CD14-positive monocyte (primary cell): ENCODE results near the gene BCO1. TPM values are rescaled to one million over a fixed set of nuclear protein-coding genes. Genes with fewer than 3 reads are reported as not detected.

Experiments
- DNase-seq, 3 donors: peaks; one replicate each; pipeline ENCODE4 v3.0.0-alpha.2; 2011 to 2022
- H2AFZ ChIP-seq: 2 replicates; pipeline ENCODE4 v1.6.0; 2012; ENCODE audit warnings: mild to moderate bottlenecking, low read depth, low read length, inconsistent platforms; ENCODE audit not compliant: insufficient read depth, poor library complexity, severe bottlenecking
- H3K27ac ChIP-seq, 2 donors: 1 replicate in 1 of 2; 2 replicates in 1 of 2; pipeline ENCODE4 v1.5.1; 2012 to 2013; ENCODE audit warnings: low read length in 2 of 2, control low read depth in 1 of 2, inconsistent platforms in 1 of 2, low read depth in 1 of 2, mild to moderate bottlenecking in 1 of 2
- H3K27me3 ChIP-seq, 2 donors: one replicate each; pipeline versions ENCODE4 v1.6.0 to v1.6.1; 2011 to 2013; ENCODE audit warnings: low read length in 2 of 2; ENCODE audit not compliant: control insufficient read depth in 2 of 2, insufficient read depth in 2 of 2
- H3K36me3 ChIP-seq, 2 donors: replicated peaks in 1 of 2; 1 replicate in 1 of 2; 2 replicates in 1 of 2; pipeline versions ENCODE4 v1.5.1 to v1.6.1; 2012 to 2013; ENCODE audit warnings: low read length in 2 of 2, control low read depth in 1 of 2, inconsistent platforms in 1 of 2, mild to moderate bottlenecking in 1 of 2; ENCODE audit not compliant: insufficient read depth in 2 of 2, control insufficient read depth in 1 of 2
- H3K4me1 ChIP-seq, 2 donors: 1 replicate in 1 of 2; 2 replicates in 1 of 2; pipeline versions ENCODE4 v1.5.1 to v1.6.1; 2012 to 2013; ENCODE audit warnings: low read length in 2 of 2, control low read depth in 1 of 2, inconsistent platforms in 1 of 2, mild to moderate bottlenecking in 1 of 2, moderate library complexity in 1 of 2; ENCODE audit not compliant: insufficient read depth in 2 of 2, control insufficient read depth in 1 of 2
- H3K4me2 ChIP-seq: replicated peaks from 2 replicates; pipeline ENCODE3; 2012; ENCODE audit warnings: low read length, moderate library complexity, mild to moderate bottlenecking; ENCODE audit not compliant: poor library complexity, severe bottlenecking; ENCODE audit errors: extremely low read depth
- H3K4me3 ChIP-seq, 3 experiments: fragments of 200-600 bp in 1 of 3; sonication (generic) in 1 of 3; replicated peaks in 1 of 3; 1 replicate in 2 of 3; 2 replicates in 1 of 3; pipeline ENCODE4 v1.5.1; 2011 to 2013; ENCODE audit warnings: low read length in 3 of 3, mild to moderate bottlenecking in 3 of 3, control low read depth in 2 of 3, low read depth in 2 of 3, inconsistent platforms in 1 of 3, moderate library complexity in 1 of 3
- H3K79me2 ChIP-seq: 2 replicates; pipeline ENCODE4 v1.6.0; 2012; ENCODE audit warnings: mild to moderate bottlenecking, control low read depth, inconsistent platforms, low read length, moderate library complexity; ENCODE audit not compliant: insufficient read depth
- H3K9ac ChIP-seq: 2 replicates; pipeline ENCODE4 v1.6.0; 2017; ENCODE audit warnings: low read length, mild to moderate bottlenecking; ENCODE audit not compliant: insufficient read depth, poor library complexity, severe bottlenecking
- H3K9me3 ChIP-seq, 2 donors: replicated peaks in 1 of 2; 1 replicate in 1 of 2; 2 replicates in 1 of 2; pipeline versions ENCODE4 v1.5.1 to v1.6.1; 2012 to 2013; ENCODE audit warnings: low read length in 2 of 2, control low read depth in 1 of 2; ENCODE audit not compliant: control insufficient read depth in 1 of 2, insufficient read depth in 1 of 2
- H4K20me1 ChIP-seq: 2 replicates; pipeline ENCODE4 v1.6.0; 2012; ENCODE audit warnings: mild to moderate bottlenecking, low read length, control low read depth, moderate library complexity; ENCODE audit not compliant: insufficient read depth
- H3K27ac Mint-ChIP-seq, 7 donors: one replicate each; pipeline ENCODE4 v1.8.0; 2020; ENCODE audit warnings: mild to moderate bottlenecking in 7 of 7, mixed read lengths in 7 of 7, moderate library complexity in 6 of 7, inconsistent platforms in 2 of 7
- H3K27me3 Mint-ChIP-seq, 3 donors: one replicate each; pipeline ENCODE4 v1.8.0; 2021 to 2022; ENCODE audit warnings: low read depth in 3 of 3, mild to moderate bottlenecking in 3 of 3, mixed read lengths in 3 of 3, moderate library complexity in 3 of 3, inconsistent platforms in 1 of 3
- H3K36me3 Mint-ChIP-seq, 2 donors: one replicate each; pipeline ENCODE4 v1.8.0; 2020; ENCODE audit warnings: mixed read lengths in 2 of 2, inconsistent platforms in 1 of 2, mild to moderate bottlenecking in 1 of 2
- H3K4me1 Mint-ChIP-seq: one replicate; pipeline ENCODE4 v1.8.0; 2020; ENCODE audit warnings: mild to moderate bottlenecking, mixed read lengths
- H3K4me3 Mint-ChIP-seq, 2 donors: one replicate each; pipeline ENCODE4 v1.8.0; 2020; ENCODE audit warnings: mild to moderate bottlenecking in 2 of 2, mixed read lengths in 2 of 2, moderate library complexity in 1 of 2
- H3K9me3 Mint-ChIP-seq, 7 donors: one replicate each; pipeline ENCODE4 v1.8.0; 2020 to 2022; ENCODE audit warnings: mixed read lengths in 7 of 7, mild to moderate bottlenecking in 6 of 7, moderate library complexity in 6 of 7, inconsistent platforms in 2 of 7
- WGBS: methylation state at CpG from one replicate; pipeline ENCODE4 v1.1.5; 2013; ENCODE audit warnings: missing lambda C conversion rate; ENCODE audit not compliant: insufficient coverage; 5-methylcytosine and 5-hydroxymethylcytosine counted together
- intact Hi-C, 2 donors: fragments of 100-400 bp; cut with micrococcal nuclease; formaldehyde crosslinking; loops; one replicate each; pipeline versions ENCODE4 v1.15.0 to v1.15.1; 2023
- polyA plus RNA-seq, 3 donors: library from polyadenylated mRNA; depleted of rRNA in 1 of 3; unstranded in 2 of 3; stranded (reverse) in 1 of 3; fragments of 300-500 nt in 2 of 3; fragments of >200 nt in 1 of 3; fragmentation: Illumina TruSeq in 2 of 3; gene quantifications; 1 replicate in 2 of 3; 2 replicates in 1 of 3; pipeline ENCODE4 v1.2.3, GENCODE V29; 2012 to 2021
- TF ChIP-seq, protein P1 (sequence below): fragments of 200-600 bp; IDR thresholded peaks from one replicate; pipeline ENCODE4 v1.8.0; 2022; ENCODE audit warnings: antibody characterized with exemption, mild to moderate bottlenecking

BCO1 gene
- polyA plus RNA-seq, 3 donors, result not detected

DNA sequence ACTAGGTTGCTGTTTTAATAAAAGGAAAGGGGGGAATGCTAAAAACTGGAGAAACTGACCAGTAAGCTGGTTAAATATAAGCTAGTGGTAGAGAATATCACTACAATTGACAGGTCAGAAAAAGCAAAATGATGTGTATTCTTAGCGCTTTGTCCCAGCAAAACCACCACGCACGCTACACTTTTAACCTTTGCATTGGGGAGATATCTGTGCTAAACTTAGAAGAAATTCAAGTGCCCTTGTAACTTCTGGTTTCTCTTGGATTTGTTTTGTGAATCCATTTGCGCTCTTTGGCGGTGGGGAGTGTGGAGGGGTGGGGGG lies 77.6 kb downstream of the BCO1 start:
- Mint-ChIP-seq H3K9me3 (no peaks in the 10 kb centered on the region), H3K27ac (no peak overlapping the region), H3K36me3 (peaks cover 2 to 5% of the 10 kb centered on the region in 2 donors), H3K4me3 (peak overlapping the region; percentile 83 to 85), H3K4me1 (peaks cover 30% of the 10 kb centered on the region), H3K27me3 (peaks cover 0 to 7% (median 5%) of the 10 kb centered on the region in 3 donors)
- peaks cover 5% of the 10 kb centered on the region for H4K20me1 ChIP-seq
- no peaks in the 10 kb centered on the region for H3K36me3 ChIP-seq
- H3K9me3 ChIP-seq, result no peaks in the 10 kb centered on the region
- peak overlapping the region; percentile 34 to 92 (median 76) for H3K4me3 ChIP-seq
- peak overlapping the region; percentile 93 for H2AFZ ChIP-seq
- no peak for DNase-seq
- peaks cover 15 to 24% of the 10 kb centered on the region in 2 donors for H3K4me1 ChIP-seq
- H3K27me3 ChIP-seq, result peaks cover 0 to 3% of the 10 kb centered on the region in 2 donors
- 100% methylated on average over 3 of the region's 5 CpGs for WGBS
- intact Hi-C loops, result loop anchor here in 1 of 2 donors (10.0 kb wide), 2 partner anchors 221 to 311 kb away; partner anchors contain the start of genes CENPN, CMC2 and GCSH
- peak overlapping the region; percentile 83 for H3K9ac ChIP-seq
- peak overlapping the region; percentile 91 for H3K4me2 ChIP-seq
- TF ChIP-seq, protein P1, sequence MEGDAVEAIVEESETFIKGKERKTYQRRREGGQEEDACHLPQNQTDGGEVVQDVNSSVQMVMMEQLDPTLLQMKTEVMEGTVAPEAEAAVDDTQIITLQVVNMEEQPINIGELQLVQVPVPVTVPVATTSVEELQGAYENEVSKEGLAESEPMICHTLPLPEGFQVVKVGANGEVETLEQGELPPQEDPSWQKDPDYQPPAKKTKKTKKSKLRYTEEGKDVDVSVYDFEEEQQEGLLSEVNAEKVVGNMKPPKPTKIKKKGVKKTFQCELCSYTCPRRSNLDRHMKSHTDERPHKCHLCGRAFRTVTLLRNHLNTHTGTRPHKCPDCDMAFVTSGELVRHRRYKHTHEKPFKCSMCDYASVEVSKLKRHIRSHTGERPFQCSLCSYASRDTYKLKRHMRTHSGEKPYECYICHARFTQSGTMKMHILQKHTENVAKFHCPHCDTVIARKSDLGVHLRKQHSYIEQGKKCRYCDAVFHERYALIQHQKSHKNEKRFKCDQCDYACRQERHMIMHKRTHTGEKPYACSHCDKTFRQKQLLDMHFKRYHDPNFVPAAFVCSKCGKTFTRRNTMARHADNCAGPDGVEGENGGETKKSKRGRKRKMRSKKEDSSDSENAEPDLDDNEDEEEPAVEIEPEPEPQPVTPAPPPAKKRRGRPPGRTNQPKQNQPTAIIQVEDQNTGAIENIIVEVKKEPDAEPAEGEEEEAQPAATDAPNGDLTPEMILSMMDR, result no peak
- H3K79me2 ChIP-seq, result peaks cover 47% of the 10 kb centered on the region
- no peak overlapping the region for H3K27ac ChIP-seq

DNA sequence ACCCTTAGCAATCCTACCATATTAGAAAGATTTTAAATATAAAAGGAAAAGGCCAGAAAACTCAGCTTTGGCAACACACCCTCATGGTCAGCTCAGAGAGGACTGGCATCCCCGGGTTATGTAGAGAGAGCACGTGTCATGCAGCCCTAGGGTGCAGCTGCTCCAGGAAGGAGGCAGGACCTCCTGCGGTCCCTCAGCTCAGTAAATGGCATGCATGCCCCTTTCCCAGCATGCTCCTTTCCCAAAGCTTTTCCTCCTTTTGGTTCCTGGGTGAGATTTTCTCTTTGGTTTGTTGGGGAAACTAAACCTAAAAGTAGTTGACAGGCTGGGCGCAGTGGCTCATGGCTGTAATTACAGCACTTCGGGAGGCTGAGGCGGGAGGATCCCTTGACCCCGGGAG lies 80.2 kb downstream of the BCO1 start:
- Histone ChIP-seq H3K27ac (no peak overlapping the region), H4K20me1 (peaks cover 10% of the 10 kb centered on the region), H3K9ac (no peak overlapping the region), H3K36me3 (no peaks in the 10 kb centered on the region), H3K4me1 (peaks cover 13 to 17% of the 10 kb centered on the region in 2 donors), H3K27me3 (peaks cover 0 to 3% of the 10 kb centered on the region in 2 donors), H3K4me2 (no peak overlapping the region), H3K79me2 (peaks cover 36% of the 10 kb centered on the region), H3K4me3 (no peak overlapping the region), H2AFZ (no peak overlapping the region), H3K9me3 (no peaks in the 10 kb centered on the region)
- Mint-ChIP-seq H3K27ac (no peak overlapping the region), H3K27me3 (peaks cover 0 to 7% (median 5%) of the 10 kb centered on the region in 3 donors), H3K4me1 (peaks cover 20% of the 10 kb centered on the region), H3K36me3 (no peaks in the 10 kb centered on the region), H3K9me3 (no peaks in the 10 kb centered on the region), H3K4me3 (no peak overlapping the region)
- no peak for DNase-seq
- 97% methylated on average over 6 of the region's 7 CpGs for WGBS
- intact Hi-C loops, result loop anchor here in 1 of 2 donors (10.0 kb wide), 2 partner anchors 224 to 314 kb away; partner anchors contain the start of genes CENPN, CMC2 and GCSH
- TF ChIP-seq, protein P1, result no peak
